Breast epithelium (tissue), 3 donors: ENCODE data around the gene MYO1B.

Experiments used
- CTCF ChIP-seq, 3 donors: fragments of 450-650 bp; IDR thresholded peaks; one replicate each; pipeline ENCODE4 v1.5.1; 2016 to 2017; ENCODE audit warnings: antibody characterized with exemption in 3 of 3, mild to moderate bottlenecking in 3 of 3, moderate library complexity in 3 of 3
- POLR2A ChIP-seq: fragments of 450-650 bp; IDR thresholded peaks from one replicate; pipeline ENCODE4 v1.6.1; 2016; ENCODE audit warnings: antibody characterized with exemption, mild to moderate bottlenecking, moderate library complexity

- peak in 1 of 3 donors; percentile 15 for TF ChIP-seq CTCF (IDR thresholded peaks at IDR 0.05)
- TF ChIP-seq POLR2A, result no peak
Measured at GRCh38 chr2:191369034-191369433, 123.8 kb downstream of the MYO1B start.
